CMK (cell line): ENCODE data around the gene SGF29.
"Not testable (repeated sequence)": the region's sequence is repeated elsewhere in the genome, so short reads cannot be mapped to it uniquely, and the experiment has no call there.

Experiments used
- DNase-seq: peaks from one replicate; pipeline ENCODE4 v3.0.0-alpha.2; 2010; ENCODE audit warnings: low read depth

Gene SGF29

GRCh38 chr16:28612359-28613280 lies 58.9 kb downstream of the SGF29 start:
- not testable (repeated sequence) for DNase-seq

- DNase-seq: not testable (repeated sequence)
Measured at GRCh38 chr16:28613912-28614311, 60.2 kb downstream of the SGF29 start.

GRCh38 chr16:28614561-28614960 lies 60.8 kb downstream of the SGF29 start:
- DNase-seq: not testable (repeated sequence)

DNA sequence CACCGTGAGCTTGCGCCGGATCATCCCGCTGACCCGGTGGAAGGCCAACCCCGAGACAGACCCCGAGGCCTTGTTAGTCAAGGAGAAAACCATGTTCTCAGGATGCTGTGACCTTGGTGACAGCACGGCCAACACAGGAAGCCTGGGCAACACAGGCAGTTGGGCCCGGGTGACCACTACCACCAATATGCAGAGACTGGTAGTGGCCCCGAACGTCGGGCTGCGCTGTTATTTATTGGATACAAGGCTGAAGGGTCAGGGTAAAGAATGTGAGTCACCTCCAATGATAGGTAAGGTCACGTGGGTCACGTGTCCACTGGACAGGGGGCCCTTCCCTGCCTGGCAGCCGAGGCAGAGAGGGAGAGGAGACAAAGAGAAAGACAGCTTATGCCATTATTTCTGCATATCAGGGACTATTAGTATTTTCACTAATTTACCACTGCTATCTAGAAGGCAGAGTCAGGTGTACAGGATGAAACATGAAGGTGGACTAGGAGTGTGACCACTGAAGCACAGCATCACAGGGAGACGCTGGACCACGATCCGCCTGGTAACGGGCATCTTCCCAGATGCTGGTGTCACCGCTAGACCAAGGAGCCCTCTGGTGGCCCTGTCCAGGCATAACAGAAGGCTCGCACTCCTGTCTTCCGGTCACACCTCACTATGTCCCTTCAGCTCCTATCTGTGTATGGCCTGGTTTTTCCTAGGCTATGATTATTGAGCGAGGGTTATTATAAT lies 61.9 kb downstream of the SGF29 start:
- DNase-seq: not testable (repeated sequence)

GRCh38 chr16:28616224-28616577 lies 62.5 kb downstream of the SGF29 start:
- not testable (repeated sequence) for DNase-seq

GRCh38 chr16:28616636-28617035 lies 62.9 kb downstream of the SGF29 start:
- no peak for DNase-seq

DNA sequence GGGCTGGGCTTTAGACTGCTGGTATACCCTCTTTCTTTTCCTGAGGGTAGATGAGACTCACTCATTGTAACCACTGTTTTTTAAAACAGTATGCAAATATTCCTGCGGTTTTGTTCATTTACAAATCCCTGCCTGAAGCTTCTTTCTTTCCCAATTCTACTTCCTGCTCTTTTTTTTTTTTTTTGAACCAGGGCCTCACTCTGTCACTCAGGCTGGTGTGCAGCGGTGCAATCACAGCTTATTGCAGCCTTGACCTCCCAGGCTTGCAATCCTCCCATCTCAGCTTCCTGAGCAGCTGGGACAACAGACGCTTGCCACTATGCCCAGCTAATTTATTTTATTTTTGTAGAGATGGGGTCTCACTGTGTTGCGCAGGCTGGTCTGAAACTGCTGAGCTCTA lies 64.2 kb downstream of the SGF29 start:
- DNase-seq: no peak

DNA sequence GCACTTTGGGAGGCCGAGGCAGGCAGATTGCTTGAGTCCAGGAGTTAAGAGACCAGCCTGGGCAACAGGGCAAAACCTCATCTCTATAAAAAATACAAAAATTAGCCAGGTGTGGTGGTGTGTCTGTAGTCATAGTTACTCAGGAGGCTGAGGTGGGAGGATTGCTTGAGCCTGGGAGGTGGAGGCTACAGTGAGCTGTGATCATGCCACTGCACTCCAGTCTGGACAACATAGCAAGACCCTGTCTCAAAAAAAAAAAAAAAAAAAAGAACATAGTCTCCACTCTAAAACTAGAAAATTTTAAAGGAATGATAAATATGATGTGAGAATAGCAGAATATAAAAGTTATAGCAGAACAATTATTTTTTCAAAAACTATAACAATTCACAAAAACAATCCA lies 66.6 kb downstream of the SGF29 start:
- DNase-seq: not testable (repeated sequence)

DNA sequence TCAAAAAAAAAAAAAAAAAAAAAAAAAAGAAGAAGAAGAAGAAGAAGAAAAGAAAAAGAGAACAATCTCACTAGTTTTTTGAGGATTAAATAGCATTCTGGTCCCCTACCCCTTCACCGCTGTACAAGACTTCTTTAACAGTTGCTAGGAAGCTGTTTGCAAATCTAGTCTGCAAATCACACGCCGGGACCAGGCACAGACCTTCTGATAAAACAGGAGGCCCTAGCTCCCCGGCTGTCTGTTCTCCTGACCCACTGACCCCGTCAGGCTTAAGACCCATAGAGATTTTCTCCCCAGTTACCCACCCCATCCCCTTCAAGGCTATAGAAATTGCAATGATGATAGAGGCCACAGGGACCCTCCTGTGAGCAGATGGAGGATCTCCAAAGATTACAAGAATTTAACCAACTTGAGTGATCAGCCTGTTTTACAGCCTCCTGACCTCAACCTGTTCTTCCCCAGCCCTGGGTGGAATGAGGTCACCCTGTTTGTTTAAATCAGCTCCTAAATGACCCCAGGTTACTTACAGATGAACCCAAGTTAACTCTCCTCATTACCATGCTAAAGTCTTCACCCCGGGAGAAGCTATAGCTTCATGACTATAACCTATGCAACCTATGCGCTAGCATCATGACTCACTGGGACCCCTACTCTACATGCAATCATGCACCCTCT lies 67.9 kb downstream of the SGF29 start:
- no peak for DNase-seq

DNA sequence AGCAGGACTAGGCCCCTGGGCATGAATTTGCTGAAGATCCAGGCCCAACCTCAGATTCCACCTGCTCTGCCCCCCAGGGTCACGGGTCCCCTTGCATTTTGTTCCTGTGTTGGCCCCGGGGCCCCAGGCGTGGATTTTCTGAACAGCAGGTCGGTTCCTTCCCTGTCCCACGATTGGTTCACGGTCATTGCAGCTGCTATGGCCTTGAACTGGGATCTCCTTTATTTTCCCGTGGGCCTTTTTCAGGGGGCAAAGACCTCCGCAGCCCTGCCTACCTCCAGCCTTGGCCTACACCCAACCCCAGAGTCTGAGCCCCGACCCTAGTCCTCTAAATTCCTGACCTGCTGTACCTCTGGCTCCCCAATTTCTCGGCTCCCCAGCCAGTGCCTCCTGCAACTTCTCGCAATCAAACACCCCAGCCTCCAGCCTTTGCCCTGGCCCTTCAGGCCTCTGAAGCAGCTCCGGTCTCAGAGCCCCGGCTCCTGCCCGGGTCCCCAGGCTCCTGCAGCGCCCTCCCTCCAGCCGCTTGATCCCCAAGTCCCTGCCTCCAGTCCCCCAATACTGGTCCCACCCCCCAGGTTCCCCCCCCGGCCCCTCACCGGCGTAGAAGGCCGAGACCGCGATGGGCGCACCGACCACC lies 68.9 kb downstream of the SGF29 start:
- not testable (repeated sequence) for DNase-seq

GRCh38 chr16:28623172-28623711 lies 69.5 kb downstream of the SGF29 start:
- DNase-seq: peak; percentile 46

DNA sequence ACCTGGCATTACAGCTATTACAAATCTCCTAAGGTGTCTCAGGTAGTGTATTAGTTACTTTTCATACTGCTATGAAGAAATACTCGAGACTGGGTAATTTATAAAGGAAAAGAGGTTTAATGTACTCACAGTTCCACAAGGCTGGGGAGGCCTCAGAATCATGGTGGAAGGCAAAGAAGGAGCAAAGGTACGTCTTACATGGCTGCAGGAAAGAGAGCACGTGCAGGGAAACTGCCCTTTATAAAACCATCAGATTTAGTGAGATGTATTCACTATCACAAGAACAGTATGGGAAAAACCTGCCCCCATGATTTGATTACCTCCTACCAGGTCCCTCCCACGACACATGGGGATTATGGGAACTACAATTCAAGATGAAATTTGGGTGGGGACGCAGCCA lies 77.2 kb downstream of the SGF29 start:
- not testable (repeated sequence) for DNase-seq

- not testable (repeated sequence) for DNase-seq
Measured at GRCh38 chr16:28636093-28636823, 82.5 kb downstream of the SGF29 start.

DNA sequence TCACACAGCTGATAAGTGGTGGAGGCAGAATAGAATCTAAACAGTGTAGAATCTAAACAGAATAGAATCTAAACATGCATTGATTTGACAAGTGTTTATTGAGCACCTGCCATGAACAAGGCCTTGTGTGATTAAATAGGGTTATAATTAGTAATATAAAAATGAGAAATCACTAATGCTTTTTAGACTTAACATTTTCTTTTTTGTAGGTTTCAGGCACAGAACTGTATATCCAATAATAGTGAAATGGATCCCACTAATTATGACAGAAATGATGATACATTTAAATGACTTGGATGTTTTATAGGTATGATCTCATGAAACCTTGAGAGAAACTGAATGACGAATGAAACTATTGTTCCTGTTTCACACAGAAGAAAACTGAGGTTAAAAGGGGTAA lies 84.0 kb downstream of the SGF29 start, which contains the start of gene NPIPB8:
Gene NPIPB8, plus strand, starts transcription at position 301 of the 400 bp plus-strand sequence. CDS start 296 bp downstream, outside the sequence.
- DNase-seq: not testable (repeated sequence)

DNA sequence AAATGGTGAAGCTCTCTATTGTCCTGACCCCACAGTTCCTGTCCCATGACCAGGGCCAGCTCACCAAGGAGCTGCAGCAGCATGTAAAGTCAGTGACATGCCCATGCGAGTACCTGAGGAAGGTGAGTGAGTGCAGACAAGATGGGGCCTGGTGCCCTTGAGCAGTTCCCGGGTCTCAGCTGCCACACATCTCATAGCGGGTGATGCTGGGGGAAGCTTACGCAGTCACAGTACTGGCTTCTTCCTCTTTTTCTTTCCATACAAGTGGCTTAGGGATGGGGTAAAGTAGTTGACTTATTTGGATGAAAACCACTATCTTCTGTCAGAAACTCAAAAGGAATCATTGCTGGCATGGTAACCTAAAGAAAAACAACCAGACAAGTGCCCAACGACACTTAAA lies 84.6 kb downstream of the SGF29 start:
- DNase-seq: not testable (repeated sequence)

DNA sequence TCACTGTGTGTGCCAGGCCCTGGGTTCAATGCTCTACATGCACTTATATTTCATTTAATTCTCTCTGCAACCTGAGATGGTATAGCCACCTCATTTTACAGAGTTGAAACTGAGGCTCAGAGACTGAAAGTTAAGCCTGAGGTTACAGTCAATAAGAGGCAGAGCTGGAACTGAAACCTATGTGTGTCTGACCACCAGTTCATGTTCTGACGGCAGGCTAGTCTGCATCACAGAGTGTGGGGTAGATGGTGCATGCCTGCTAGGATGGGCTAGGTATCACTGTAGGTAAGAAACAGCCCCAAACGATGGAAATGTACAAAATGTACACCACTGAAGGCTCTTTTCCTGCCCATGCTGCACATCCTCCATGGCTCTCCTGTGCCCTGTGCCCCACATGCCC lies 86.2 kb downstream of the SGF29 start:
- not testable (repeated sequence) for DNase-seq
